WTC11 (cell line): ENCODE measurements around the gene MAP4K3.

Source experiments
- ATF1 ChIP-seq: sonication (generic); formaldehyde crosslinking; IDR thresholded peaks from 2 replicates; pipeline ENCODE4 v1.8.1; 2023; ENCODE audit warnings: mild to moderate bottlenecking, moderate library complexity, missing genetic modification reagents
- ATF2 ChIP-seq: sonication (generic); formaldehyde crosslinking; IDR thresholded peaks from 2 replicates; pipeline ENCODE4 v1.8.1; 2022; ENCODE audit warnings: low read depth, missing genetic modification reagents, borderline replicate concordance
- ATF6 ChIP-seq: sonication (generic); formaldehyde crosslinking; IDR thresholded peaks from 2 replicates; pipeline ENCODE4 v1.8.1; 2023; ENCODE audit warnings: mild to moderate bottlenecking, missing genetic modification reagents
- CREB1 ChIP-seq: sonication (generic); formaldehyde crosslinking; IDR thresholded peaks from 2 replicates; pipeline ENCODE4 v1.8.0; 2023; ENCODE audit warnings: mild to moderate bottlenecking, missing genetic modification reagents
- CTCF ChIP-seq: fragments of 200-600 bp; IDR thresholded peaks from 2 replicates; pipeline ENCODE4 v1.8.0; 2022; ENCODE audit warnings: antibody characterized with exemption
- ETV6 ChIP-seq: sonication (generic); formaldehyde crosslinking; IDR thresholded peaks from 2 replicates; pipeline ENCODE4 v1.8.1; 2022; ENCODE audit warnings: mild to moderate bottlenecking, missing genetic modification reagents
- TCF7 ChIP-seq: sonication (generic); formaldehyde crosslinking; IDR thresholded peaks from 2 replicates; pipeline ENCODE4 v1.8.0; 2022; ENCODE audit warnings: mild to moderate bottlenecking, low read depth, missing genetic modification reagents, moderate library complexity

GRCh38 chr2:39437522-39438296, 624 bp upstream of the MAP4K3 start:
- no peak for TF ChIP-seq CTCF
- no peak for TF ChIP-seq ATF2 (CRISPR knock-in tag)
- no peak for TF ChIP-seq ATF1 (CRISPR knock-in tag)
- no peak for TF ChIP-seq TCF7 (CRISPR knock-in tag)
- TF ChIP-seq CREB1, result no peak
- no peak for TF ChIP-seq ATF6 (CRISPR knock-in tag)
- no peak; the same call in 1 of the 2 replicates for TF ChIP-seq ETV6 (CRISPR knock-in tag)
